ENCODE results near the gene RAPGEF4.

RAPGEF4 gene

DNA sequence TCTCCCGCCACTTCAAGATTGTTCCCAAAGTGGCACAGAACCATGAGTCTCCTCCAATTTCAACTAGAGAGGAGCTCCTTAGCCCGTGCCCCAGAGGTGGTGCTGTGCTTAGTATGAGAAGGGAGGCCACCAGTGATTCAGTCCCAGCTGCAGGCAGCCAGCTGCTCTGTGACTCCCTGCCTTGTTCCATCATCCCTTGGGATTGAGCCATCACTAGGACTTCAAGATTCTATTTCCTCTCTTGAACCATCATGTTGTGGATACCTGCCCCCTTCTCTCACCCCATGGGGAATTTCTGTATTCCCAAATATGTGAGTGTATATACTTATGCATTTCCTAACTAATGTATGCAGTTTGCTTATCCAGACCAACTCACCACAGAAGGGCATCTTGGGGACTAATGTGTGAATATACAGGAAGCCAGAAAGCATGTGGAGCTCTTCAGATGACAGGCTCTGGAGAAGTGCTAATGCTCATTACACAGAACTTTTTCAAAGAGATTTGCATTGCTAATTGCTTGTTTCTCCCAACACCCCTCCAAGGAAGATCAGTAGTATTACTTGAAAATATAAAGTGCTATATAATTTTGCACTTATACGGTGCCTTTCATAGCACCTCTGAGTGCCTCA lies 229.0 kb downstream of the RAPGEF4 start:
- WGBS (ENCODE audit: extremely low coverage, insufficient coverage, insufficient read length): no CpG with 5 or more reads among the region's 3 CpGs
- Histone ChIP-seq H3K9me3 (ENCODE audit: insufficient read depth, low read depth, low read length) (no peaks in the 10 kb centered on the region), H3K79me1 (ENCODE audit: low read length) (no peaks in the 10 kb centered on the region)

GRCh38 chr2:172965433-172966212 lies 230.0 kb downstream of the RAPGEF4 start:
- Histone ChIP-seq H3K36me3 (ENCODE audit: control insufficient read depth in 1 of 2, insufficient read depth in 2 of 2, low read length in 2 of 2) (no peaks in the 10 kb centered on the region), H3K27me3 (ENCODE audit: insufficient read depth, low read length) (no peaks in the 10 kb centered on the region), H3K4me3 (ENCODE audit: low read depth, low read length) (no peak overlapping the region), H3K14ac (ENCODE audit: low read length) (no peak overlapping the region), H2AFZ (ENCODE audit: insufficient read depth, low read length, poor library complexity) (no peak overlapping the region), H2BK120ac (ENCODE audit: insufficient read depth, low read length, poor library complexity) (no peak overlapping the region), H3K9me3 (ENCODE audit: insufficient read depth, low read depth, low read length) (no peaks in the 10 kb centered on the region), H2BK5ac (ENCODE audit: low read depth, low read length, poor library complexity) (no peak overlapping the region), H2BK12ac (ENCODE audit: low read length) (no peak overlapping the region), H3K23ac (ENCODE audit: low read length) (no peak overlapping the region), H3K18ac (ENCODE audit: low read length) (no peak overlapping the region), H3K4ac (ENCODE audit: low read depth, low read length) (no peak overlapping the region), H3K9ac (ENCODE audit: low read length) (no peak overlapping the region), H3K79me2 (ENCODE audit: control insufficient read depth, insufficient read depth, low read length, poor library complexity) (no peaks in the 10 kb centered on the region), H2AK5ac (ENCODE audit: low read length) (no peak overlapping the region), H3K79me1 (ENCODE audit: low read length) (no peaks in the 10 kb centered on the region), H4K12ac (ENCODE audit: low read depth, low read length) (no peak overlapping the region), H3K4me2 (ENCODE audit: low read length) (no peak overlapping the region), H4K8ac (ENCODE audit: low read depth, low read length) (no peak overlapping the region), H4K91ac (ENCODE audit: low read depth, low read length) (no peak overlapping the region), H3K4me1 (ENCODE audit: control insufficient read depth in 1 of 2, insufficient read depth in 2 of 2, low read length in 2 of 2) (no peaks in the 10 kb centered on the region), H3K27ac (ENCODE audit: low read depth, low read length) (no peak overlapping the region)
- WGBS (ENCODE audit: extremely low coverage, insufficient coverage, insufficient read length): no CpG with 5 or more reads among the region's 8 CpGs
- DNase-seq: no peak

More for the DNA sequence above, 229.0 kb downstream of the RAPGEF4 start:
- Histone ChIP-seq H3K27ac (ENCODE audit: low read depth, low read length) (no peak overlapping the region), H3K4me3 (ENCODE audit: low read depth, low read length) (no peak overlapping the region), H2BK5ac (ENCODE audit: low read depth, low read length, poor library complexity) (no peak overlapping the region), H3K18ac (ENCODE audit: low read length) (no peak overlapping the region), H4K12ac (ENCODE audit: low read depth, low read length) (no peak overlapping the region), H3K4me2 (ENCODE audit: low read length) (no peak overlapping the region), H3K14ac (ENCODE audit: low read length) (no peak overlapping the region), H3K27me3 (ENCODE audit: insufficient read depth, low read length) (no peaks in the 10 kb centered on the region), H2AFZ (ENCODE audit: insufficient read depth, low read length, poor library complexity) (no peak overlapping the region), H4K8ac (ENCODE audit: low read depth, low read length) (no peak overlapping the region), H3K4me1 (ENCODE audit: control insufficient read depth in 1 of 2, insufficient read depth in 2 of 2, low read length in 2 of 2) (no peaks in the 10 kb centered on the region), H2BK120ac (ENCODE audit: insufficient read depth, low read length, poor library complexity) (no peak overlapping the region), H3K4ac (ENCODE audit: low read depth, low read length) (no peak overlapping the region), H3K23ac (ENCODE audit: low read length) (no peak overlapping the region), H2BK12ac (ENCODE audit: low read length) (no peak overlapping the region), H2AK5ac (ENCODE audit: low read length) (no peak overlapping the region), H4K91ac (ENCODE audit: low read depth, low read length) (no peak overlapping the region), H3K79me2 (ENCODE audit: control insufficient read depth, insufficient read depth, low read length, poor library complexity) (no peaks in the 10 kb centered on the region), H3K36me3 (ENCODE audit: control insufficient read depth in 1 of 2, insufficient read depth in 2 of 2, low read length in 2 of 2) (no peaks in the 10 kb centered on the region), H3K9ac (ENCODE audit: low read length) (no peak overlapping the region)
- DNase-seq: no peak

GRCh38 chr2:172967036-172967982 lies 231.7 kb downstream of the RAPGEF4 start:
- Histone ChIP-seq H3K27me3 (ENCODE audit: insufficient read depth, low read length) (no peaks in the 10 kb centered on the region), H3K36me3 (ENCODE audit: control insufficient read depth in 1 of 2, insufficient read depth in 2 of 2, low read length in 2 of 2) (no peaks in the 10 kb centered on the region), H2BK5ac (ENCODE audit: low read depth, low read length, poor library complexity) (no peak overlapping the region), H3K4me3 (ENCODE audit: low read depth, low read length) (no peak overlapping the region), H3K79me2 (ENCODE audit: control insufficient read depth, insufficient read depth, low read length, poor library complexity) (no peaks in the 10 kb centered on the region), H3K27ac (ENCODE audit: low read depth, low read length) (no peak overlapping the region), H4K91ac (ENCODE audit: low read depth, low read length) (no peak overlapping the region), H3K4me2 (ENCODE audit: low read length) (no peak overlapping the region), H3K4me1 (ENCODE audit: control insufficient read depth in 1 of 2, insufficient read depth in 2 of 2, low read length in 2 of 2) (no peaks in the 10 kb centered on the region), H3K9ac (ENCODE audit: low read length) (no peak overlapping the region), H2AK5ac (ENCODE audit: low read length) (no peak overlapping the region), H3K14ac (ENCODE audit: low read length) (no peak overlapping the region), H2BK12ac (ENCODE audit: low read length) (no peak overlapping the region), H3K79me1 (ENCODE audit: low read length) (no peaks in the 10 kb centered on the region), H2AFZ (ENCODE audit: insufficient read depth, low read length, poor library complexity) (no peak overlapping the region), H3K9me3 (ENCODE audit: insufficient read depth, low read depth, low read length) (no peaks in the 10 kb centered on the region), H3K18ac (ENCODE audit: low read length) (no peak overlapping the region), H4K8ac (ENCODE audit: low read depth, low read length) (no peak overlapping the region), H4K12ac (ENCODE audit: low read depth, low read length) (no peak overlapping the region), H2BK120ac (ENCODE audit: insufficient read depth, low read length, poor library complexity) (no peak overlapping the region), H3K23ac (ENCODE audit: low read length) (no peak overlapping the region), H3K4ac (ENCODE audit: low read depth, low read length) (no peak overlapping the region)
- WGBS (ENCODE audit: extremely low coverage, insufficient coverage, insufficient read length): no CpG with 5 or more reads among the region's 16 CpGs
- no peak for DNase-seq

- H3K36me3 ChIP-seq (ENCODE audit: control insufficient read depth in 1 of 2, insufficient read depth in 2 of 2, low read length in 2 of 2): no peaks in the 10 kb centered on the region
- no peak overlapping the region for H4K8ac ChIP-seq (ENCODE audit: low read depth, low read length)
- no peaks in the 10 kb centered on the region for H3K27me3 ChIP-seq (ENCODE audit: insufficient read depth, low read length)
- H2BK120ac ChIP-seq (ENCODE audit: insufficient read depth, low read length, poor library complexity): no peak overlapping the region
- no peak for DNase-seq
- H3K79me1 ChIP-seq (ENCODE audit: low read length): no peaks in the 10 kb centered on the region
- no peak overlapping the region for H3K9ac ChIP-seq (ENCODE audit: low read length)
- no peak overlapping the region for H3K4ac ChIP-seq (ENCODE audit: low read depth, low read length)
- H3K27ac ChIP-seq (ENCODE audit: low read depth, low read length): no peak overlapping the region
- H3K4me3 ChIP-seq (ENCODE audit: low read depth, low read length): no peak overlapping the region
- H3K23ac ChIP-seq (ENCODE audit: low read length): no peak overlapping the region
- H3K79me2 ChIP-seq (ENCODE audit: control insufficient read depth, insufficient read depth, low read length, poor library complexity): no peaks in the 10 kb centered on the region
- H4K91ac ChIP-seq (ENCODE audit: low read depth, low read length): no peak overlapping the region
- no CpG with 5 or more reads among the region's 7 CpGs for WGBS (ENCODE audit: extremely low coverage, insufficient coverage, insufficient read length)
- no peak overlapping the region for H4K12ac ChIP-seq (ENCODE audit: low read depth, low read length)
- no peaks in the 10 kb centered on the region for H3K4me1 ChIP-seq (ENCODE audit: control insufficient read depth in 1 of 2, insufficient read depth in 2 of 2, low read length in 2 of 2)
- no peak overlapping the region for H2AFZ ChIP-seq (ENCODE audit: insufficient read depth, low read length, poor library complexity)
- H3K4me2 ChIP-seq (ENCODE audit: low read length): no peak overlapping the region
- H2BK5ac ChIP-seq (ENCODE audit: low read depth, low read length, poor library complexity): no peak overlapping the region
- H3K9me3 ChIP-seq (ENCODE audit: insufficient read depth, low read depth, low read length): no peaks in the 10 kb centered on the region
- H3K18ac ChIP-seq (ENCODE audit: low read length): no peak overlapping the region
- no peak overlapping the region for H3K14ac ChIP-seq (ENCODE audit: low read length)
- H2BK12ac ChIP-seq (ENCODE audit: low read length): no peak overlapping the region
- no peak overlapping the region for H2AK5ac ChIP-seq (ENCODE audit: low read length)
Measured at GRCh38 chr2:172968061-172968469, 232.4 kb downstream of the RAPGEF4 start.

All from trophoblast cell (in vitro differentiated cells and primary cell).